HepG2 (cell line): ENCODE results near the gene SPATA7. TPM values are rescaled to one million over a fixed set of nuclear protein-coding genes. Genes with fewer than 3 reads are reported as not detected.

Source experiments
- ATAC-seq: fragments of 200-7000 bp; cut with Tn5 transposase; 3 replicates; pipeline ENCODE4 v1.9.1; 2020; ENCODE audit warnings: mild to moderate bottlenecking, moderate library complexity
- BruUV-seq: library from RNA; stranded (reverse); fragments of 400-500 nt; replicated peaks from 2 replicates; lab custom pipeline; 2021; lab: Mats Ljungman, UMichigan
- CTCF ChIA-PET: fragments of 300-600 bp; formaldehyde crosslinking; extraction: SDS; loops from one replicate; lab custom pipeline; 2021; ENCODE audit warnings: low total read pairs, inconsistent platforms, low intra/inter-chr PET ratio; lab: Yijun Ruan, JAX
- POLR2A ChIA-PET: fragments of 350-600 bp; sonication (Branson Sonifier 250); formaldehyde crosslinking; loops from one replicate; lab custom pipeline; 2020; ENCODE audit warnings: antibody characterized with exemption, inconsistent platforms; lab: Yijun Ruan, JAX
- DNase-seq: peaks from one replicate; pipeline ENCODE4 v3.0.0-alpha.2; 2015; ENCODE audit warnings: low spot score
- FAIRE-seq: peaks from 3 replicates; lab custom pipeline; 2011; peaks lifted over from hg19 to GRCh38; lab: Jason Lieb, UNC
- H2AFZ ChIP-seq: one replicate; pipeline ENCODE4 v1.6.1; 2011; ENCODE audit warnings: low read length, inconsistent platforms
- H3K27ac ChIP-seq: fragments of 300-600 bp; 3 replicates; pipeline ENCODE4 v1.8.0; 2011; ENCODE audit warnings: mixed run types, mild to moderate bottlenecking, mixed read lengths, low read length, inconsistent platforms; ENCODE audit not compliant: insufficient read depth; ENCODE audit errors: extremely low read length
- H3K27me3 ChIP-seq, 2 experiments: fragments of 200-600 bp in 1 of 2; 2 replicates in 1 of 2; 3 replicates in 1 of 2; pipeline versions ENCODE4 v1.6.0 to v1.8.0; 2011; ENCODE audit warnings: low read length in 2 of 2, mild to moderate bottlenecking in 2 of 2, moderate library complexity in 2 of 2, inconsistent platforms in 1 of 2; ENCODE audit not compliant: insufficient read depth in 2 of 2, control insufficient read depth in 1 of 2
- H3K36me3 ChIP-seq, 2 experiments: fragments of 200-600 bp in 1 of 2; replicated peaks in 1 of 2; 2 replicates in 1 of 2; 3 replicates in 1 of 2; pipeline versions ENCODE4 v1.5.1 to v1.8.0; 2011; ENCODE audit warnings: low read length in 2 of 2, inconsistent platforms in 1 of 2; ENCODE audit not compliant: insufficient read depth in 2 of 2, control insufficient read depth in 1 of 2
- H3K4me1 ChIP-seq: 2 replicates; pipeline ENCODE4 v1.5.1; 2012; ENCODE audit warnings: low read length, inconsistent platforms; ENCODE audit not compliant: insufficient read depth
- H3K4me2 ChIP-seq: 2 replicates; pipeline ENCODE4 v1.6.0; 2011; ENCODE audit warnings: low read depth, low read length, inconsistent platforms
- H3K4me3 ChIP-seq, 3 experiments: fragments of 200-600 bp in 1 of 3; sonication (generic), shearing (Covaris generic) in 1 of 3; replicated peaks in 1 of 3; 2 replicates each; pipeline ENCODE4 v1.5.1; 2011 to 2016; ENCODE audit warnings: low read length in 3 of 3, inconsistent platforms in 2 of 3, low read depth in 2 of 3, mild to moderate bottlenecking in 2 of 3, control low read depth in 1 of 3, mixed read lengths in 1 of 3; ENCODE audit not compliant: insufficient read depth in 1 of 3
- H3K79me2 ChIP-seq: one replicate; pipeline ENCODE4 v1.6.1; 2011; ENCODE audit warnings: low read length, inconsistent platforms; ENCODE audit not compliant: insufficient read depth
- H3K9ac ChIP-seq: 2 replicates; pipeline ENCODE4 v1.6.0; 2011; ENCODE audit warnings: mild to moderate bottlenecking, low read depth, low read length, inconsistent platforms; ENCODE audit not compliant: insufficient read depth
- H3K9me3 ChIP-seq: 2 replicates; pipeline ENCODE4 v1.5.1; 2012; ENCODE audit warnings: mild to moderate bottlenecking, low read length
- H4K20me1 ChIP-seq: 2 replicates; pipeline ENCODE4 v1.6.0; 2011; ENCODE audit warnings: inconsistent platforms, mild to moderate bottlenecking, low read length, moderate library complexity; ENCODE audit not compliant: insufficient read depth
- EHMT2 ChIP-seq: fragments of 200-600 bp; sonication (generic); IDR thresholded peaks from 2 replicates; pipeline ENCODE4 v1.7.0; 2017; ENCODE audit warnings: antibody characterized with exemption, low read depth, low read length, borderline replicate concordance
- GZF1 ChIP-seq: sonication (generic); formaldehyde crosslinking; IDR thresholded peaks from 2 replicates; pipeline ENCODE4 v1.5.1; 2020; ENCODE audit warnings: mild to moderate bottlenecking, missing genetic modification reagents
- MAFF ChIP-seq: IDR thresholded peaks from 2 replicates; pipeline ENCODE4 v1.6.1; 2011; ENCODE audit warnings: low read depth, low read length, improper control_type of control experiment
- MAFK ChIP-seq, 2 experiments: IDR thresholded peaks in 1 of 2; conservative IDR thresholded peaks in 1 of 2; 2 replicates each; pipeline ENCODE4 v1.6.1; 2011; ENCODE audit warnings: improper control_type of control experiment in 2 of 2, low read length in 2 of 2
- NFE2L2 ChIP-seq: fragments of 150-350 bp; IDR thresholded peaks from 2 replicates; pipeline ENCODE4 v1.6.1; 2014; ENCODE audit warnings: low read length
- PAWR ChIP-seq: sonication (generic); formaldehyde crosslinking; IDR thresholded peaks from 2 replicates; pipeline ENCODE4 v1.4.0; 2020; ENCODE audit warnings: missing genetic modification reagents, mild to moderate bottlenecking, borderline replicate concordance
- PRDM10 ChIP-seq: sonication (generic); formaldehyde crosslinking; IDR thresholded peaks from 2 replicates; pipeline ENCODE4 v1.4.0; 2020; ENCODE audit warnings: low read depth, missing genetic modification reagents
- ZNF234 ChIP-seq: sonication (generic); formaldehyde crosslinking; conservative IDR thresholded peaks from 2 replicates; pipeline ENCODE4 v1.5.1; 2020; ENCODE audit warnings: mild to moderate bottlenecking, missing genetic modification reagents
- WGBS: methylation state at CpG from one replicate; pipeline ENCODE4 v1.1.6; 2017; ENCODE audit warnings: low lambda C conversion rate; 5-methylcytosine and 5-hydroxymethylcytosine counted together
- in situ Hi-C: cut with HindIII; loops from 2 replicates; pipeline ENCODE4 v1.10.0; 2017; ENCODE audit warnings: low pct_unique_long_range_greater_than_20kb; ENCODE audit not compliant: extremely low pct_ligation_motif_present
- intact Hi-C: fragments of 100-400 bp; cut with micrococcal nuclease; formaldehyde crosslinking; loops from one replicate; pipeline ENCODE4 v1.10.0; 2022; ENCODE audit not compliant: unreplicated experiment
- polyA plus RNA-seq, 8 experiments: library from polyadenylated mRNA; depleted of rRNA in 3 of 8; stranded (reverse) in 7 of 8; unstranded in 1 of 8; fragments of >200 nt; fragmentation: Illumina TruSeq in 4 of 8; extraction: Trizol in 4 of 8; gene quantifications; 2 replicates each; pipeline versions ENCODE4 v1.2.1 to v1.2.3, GENCODE V29; 2011 to 2016; ENCODE audit warnings: low read depth in 4 of 8, missing spikeins in 1 of 8, mixed read lengths in 1 of 8; ENCODE audit not compliant: insufficient read depth in 1 of 8
- total RNA-seq, 5 experiments: library from RNA; depleted of rRNA; stranded (reverse); fragments of >200 nt; fragmentation: Illumina TruSeq; extraction: Trizol; gene quantifications; 2 replicates each; pipeline ENCODE4 v1.2.3, GENCODE V29; 2016; ENCODE audit warnings: low read depth in 1 of 5

The SPATA7 gene
- total and polyA plus RNA-seq, 2 of the 13 experiments (the other 11 are each of a cell fraction or from before 2014, with no cell fraction given), result 3.6 to 5.5 TPM

- TF ChIP-seq PRDM10 (CRISPR knock-in tag) (no peak), ZNF234 (CRISPR knock-in tag) (no peak), PAWR (CRISPR knock-in tag) (no peak)
Measured at GRCh38 chr14:88386256-88386794, 868 bp downstream of the SPATA7 start (continued).

GRCh38 chr14:88388741-88389282 is 3.4 kb downstream of the SPATA7 start:
- Histone ChIP-seq H3K27me3 (no peaks in the 10 kb centered on the region), H3K4me2 (no peak overlapping the region), H3K9me3 (no peaks in the 10 kb centered on the region), H3K36me3 (no peaks in the 10 kb centered on the region), H3K27ac (no peak overlapping the region), H3K9ac (no peak overlapping the region), H2AFZ (no peak overlapping the region), H3K4me1 (peaks cover 16% of the 10 kb centered on the region), H3K79me2 (no peaks in the 10 kb centered on the region), H4K20me1 (no peaks in the 10 kb centered on the region), H3K4me3 (no peak overlapping the region)
- TF ChIP-seq EHMT2 (no peak), MAFK (conservative IDR thresholded peaks at IDR 0.05 in 1 of 2, IDR thresholded peaks at IDR 0.05 in 1 of 2; ENCODE audit: low read length in 2 of 2) (peak; percentile 63 to 72; a peak in 3 of 4 replicates), MAFF (peak; percentile 62), GZF1 (no peak), NFE2L2 (peak; percentile 88)
- no peak for DNase-seq
- intact Hi-C loops (loop anchor here (5.0 to 10.0 kb wide), 2 partner anchors 166 to 392 kb away; partner anchors contain the start of gene PTPN21), in situ Hi-C loops (loop anchor here (25.0 kb wide), 1 partner anchor 377 kb away; the partner anchor contains the start of gene GPR65)
- ChIA-PET CTCF (no interaction called here), POLR2A (no interaction called here)
- no peak for FAIRE-seq
- no peak for ATAC-seq
- WGBS, result 86% methylated on average over 6 of the region's 6 CpGs
- no TSS peak for BruUV-seq
